GM21786 (cell line): ENCODE data around the gene AP2M1.
"Not testable (repeated sequence)": the region's sequence is repeated elsewhere in the genome, so short reads cannot be mapped to it uniquely, and the experiment has no call there.

Experiments
- ATAC-seq: cut with Tn5 transposase; IDR thresholded peaks from one replicate; pipeline ENCODE4 v1.9.1; 2021; ENCODE audit not compliant: unreplicated experiment

AP2M1 gene

DNA sequence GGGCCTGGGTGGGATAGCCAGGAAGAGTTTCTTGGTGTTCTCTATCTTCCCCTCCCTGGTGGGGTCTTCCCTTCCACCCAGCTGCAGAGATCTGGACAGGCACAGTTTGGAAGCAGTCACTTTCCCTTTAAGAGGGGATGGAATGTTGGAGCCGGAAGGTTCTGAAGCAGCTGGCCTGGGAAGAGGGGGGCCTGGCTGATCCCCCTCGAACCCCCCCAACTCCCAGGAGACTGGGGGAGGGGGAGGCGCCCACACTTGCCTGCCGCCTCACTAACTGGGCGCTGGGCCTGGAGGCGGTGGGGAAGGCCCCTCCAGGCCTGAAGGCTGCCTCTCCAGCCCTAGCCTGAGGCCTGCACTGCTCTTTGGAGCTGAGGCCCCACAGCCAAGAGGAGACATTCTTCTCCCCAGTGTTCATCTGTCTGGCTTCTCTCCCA lies 18.1 kb upstream of the AP2M1 start:
- ATAC-seq, result no peak

- ATAC-seq, result no peak
Observed at GRCh38 chr3:184157206-184157605, 17.4 kb upstream of the AP2M1 start.

GRCh38 chr3:184158404-184158803 lies 16.3 kb upstream of the AP2M1 start:
- ATAC-seq, result no peak

DNA sequence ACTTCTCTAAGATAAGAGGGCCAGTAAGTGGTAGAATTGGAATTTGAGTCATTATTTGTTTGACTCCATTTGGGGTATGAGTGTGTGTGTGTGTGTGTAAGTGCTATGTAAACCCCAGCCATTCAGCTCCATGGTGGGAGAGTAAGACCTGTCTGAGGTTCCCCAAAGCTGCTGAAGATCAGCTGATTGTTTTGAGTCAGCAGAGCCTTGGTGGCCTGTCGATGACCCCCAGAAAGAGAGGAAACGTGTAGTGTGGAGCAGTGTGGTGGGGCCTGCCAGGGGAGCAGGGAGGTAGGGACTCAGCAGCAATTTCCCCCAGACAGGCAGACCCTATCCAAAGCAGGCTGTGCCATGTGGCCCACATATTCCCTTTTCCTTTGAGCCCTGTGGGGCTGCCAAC lies 14.2 kb upstream of the AP2M1 start:
- no peak for ATAC-seq

DNA sequence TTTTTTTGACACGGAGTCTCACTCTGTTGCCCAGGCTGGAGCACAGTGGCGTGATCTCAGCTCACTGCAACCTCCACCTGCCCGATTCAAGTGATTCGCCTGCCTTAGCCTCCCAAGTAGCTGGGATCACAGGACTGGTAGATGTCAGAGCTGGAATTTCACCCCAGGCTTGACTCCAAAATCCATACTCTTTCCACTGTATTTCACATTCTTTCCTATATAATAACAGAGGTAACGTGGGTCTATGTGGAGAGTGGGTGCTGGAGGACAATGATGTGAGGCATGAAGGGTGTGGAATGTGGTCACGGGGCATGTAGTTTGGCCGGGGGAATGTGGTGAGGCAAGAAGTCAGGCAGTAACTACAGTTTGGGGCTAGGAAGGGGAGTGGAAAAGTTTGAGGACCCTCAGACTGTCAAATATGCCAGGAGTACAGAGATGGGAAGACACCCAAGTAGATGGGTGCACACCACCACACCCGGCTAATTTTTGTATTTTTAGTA lies 12.0 kb upstream of the AP2M1 start:
- not testable (repeated sequence) for ATAC-seq

DNA sequence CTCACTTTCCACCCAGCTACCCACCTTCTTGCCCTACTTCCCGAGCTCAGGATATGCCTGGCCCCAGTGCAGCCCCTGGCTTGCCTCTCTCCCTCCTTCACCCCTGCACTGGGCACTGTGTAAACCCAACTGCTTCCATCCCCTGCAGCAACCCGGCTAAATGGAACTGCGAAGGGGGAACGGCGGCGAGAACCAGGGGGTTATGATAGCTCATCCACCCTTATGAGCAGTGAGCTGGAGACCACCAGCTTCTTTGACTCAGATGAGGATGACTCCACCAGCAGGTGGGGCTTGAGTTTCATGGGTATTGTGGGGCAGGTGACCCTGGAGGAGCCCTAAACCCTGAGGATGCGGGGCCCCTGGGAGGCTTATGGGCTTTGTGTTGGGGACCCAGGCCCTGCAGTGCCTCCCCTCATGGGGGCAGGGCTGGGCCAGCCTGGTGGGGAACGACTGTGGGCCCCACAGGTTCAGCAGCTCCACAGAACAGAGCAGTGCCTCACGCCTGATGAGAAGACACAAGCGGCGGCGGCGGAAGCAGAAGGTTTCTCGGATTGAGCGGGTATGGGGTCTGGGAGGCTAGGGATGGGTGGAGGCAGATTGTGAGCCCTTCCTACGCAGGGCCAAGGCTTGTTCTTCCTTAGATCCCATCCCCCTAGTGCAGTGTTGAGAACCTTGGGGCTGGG lies 9.9 kb upstream of the AP2M1 start:
- no peak for ATAC-seq

DNA sequence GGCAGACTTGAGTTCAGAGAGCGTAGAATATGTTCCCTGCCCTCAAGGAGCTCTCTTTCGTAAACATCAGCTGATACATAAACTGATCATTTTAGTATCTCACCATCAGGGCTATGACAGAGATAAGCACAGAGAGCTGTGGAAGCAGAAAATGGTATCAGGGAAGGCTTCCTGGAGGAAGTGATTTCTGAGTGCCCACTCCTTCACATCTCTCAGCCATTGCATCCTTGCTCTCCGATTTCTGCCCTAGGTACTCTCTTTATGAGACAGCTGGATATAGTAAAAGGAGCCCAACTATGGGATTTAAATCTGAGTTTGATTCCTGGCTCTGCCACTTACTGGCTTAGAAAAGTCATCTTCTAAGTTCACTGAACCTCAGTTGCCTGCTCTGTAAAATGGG lies 9.1 kb upstream of the AP2M1 start:
- no peak for ATAC-seq

DNA sequence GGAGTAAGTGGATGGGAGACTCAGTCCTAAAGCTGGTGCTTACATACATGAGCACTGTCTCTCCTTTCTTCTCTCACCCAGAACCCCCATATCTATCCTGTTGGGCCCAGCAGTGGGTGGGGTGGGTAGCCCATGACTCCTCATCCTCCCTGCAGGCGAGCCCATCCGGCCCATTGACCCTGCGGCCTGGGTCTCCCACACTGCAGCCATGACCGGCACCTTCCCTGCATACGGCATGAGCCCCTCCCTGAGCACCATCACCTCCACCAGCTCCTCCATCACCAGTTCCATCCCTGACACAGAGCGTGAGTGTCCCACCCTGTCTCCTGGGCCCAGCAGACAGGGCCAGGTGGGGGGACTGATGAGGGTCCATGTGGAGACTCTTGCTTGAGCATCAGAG lies 8.0 kb upstream of the AP2M1 start:
- no peak for ATAC-seq

GRCh38 chr3:184167786-184168185 lies 6.9 kb upstream of the AP2M1 start:
- no peak for ATAC-seq

DNA sequence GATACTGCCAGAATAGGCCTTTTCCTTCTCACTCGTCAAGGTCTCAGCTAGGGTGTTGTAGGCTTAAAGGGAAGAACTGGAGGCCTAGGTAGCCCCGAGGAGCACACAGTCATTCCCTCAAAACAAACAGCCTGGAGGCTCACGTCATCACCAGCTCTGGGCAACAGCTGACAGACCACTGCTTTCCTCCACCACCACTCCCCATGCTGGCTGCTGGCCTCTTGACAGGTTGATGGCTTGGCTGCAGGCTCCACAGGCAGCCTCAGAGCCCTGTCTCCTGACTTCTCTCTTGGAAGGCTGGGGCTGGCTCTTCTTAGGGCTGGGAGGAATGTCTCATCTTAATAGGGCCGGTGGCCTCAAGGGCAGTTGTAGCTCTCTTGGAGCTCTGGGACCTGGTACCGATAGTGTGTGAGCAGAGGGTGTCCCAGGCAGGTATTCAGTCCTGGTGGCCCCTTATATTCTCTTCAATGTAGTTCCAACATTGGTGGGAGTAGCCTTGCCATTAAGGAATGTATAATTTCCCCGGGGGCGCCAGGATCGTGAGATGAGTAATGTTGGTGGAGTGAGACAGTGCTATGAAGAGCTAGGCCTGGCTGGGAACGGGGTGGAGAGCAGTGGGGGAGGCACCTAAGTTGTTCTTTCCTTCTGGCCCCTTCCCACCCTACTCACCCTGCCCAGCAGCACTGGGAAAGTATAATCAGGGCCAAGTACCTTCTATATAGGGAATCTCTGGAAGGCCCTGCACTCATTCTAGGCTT lies 6.1 kb upstream of the AP2M1 start:
- ATAC-seq, result no peak

DNA sequence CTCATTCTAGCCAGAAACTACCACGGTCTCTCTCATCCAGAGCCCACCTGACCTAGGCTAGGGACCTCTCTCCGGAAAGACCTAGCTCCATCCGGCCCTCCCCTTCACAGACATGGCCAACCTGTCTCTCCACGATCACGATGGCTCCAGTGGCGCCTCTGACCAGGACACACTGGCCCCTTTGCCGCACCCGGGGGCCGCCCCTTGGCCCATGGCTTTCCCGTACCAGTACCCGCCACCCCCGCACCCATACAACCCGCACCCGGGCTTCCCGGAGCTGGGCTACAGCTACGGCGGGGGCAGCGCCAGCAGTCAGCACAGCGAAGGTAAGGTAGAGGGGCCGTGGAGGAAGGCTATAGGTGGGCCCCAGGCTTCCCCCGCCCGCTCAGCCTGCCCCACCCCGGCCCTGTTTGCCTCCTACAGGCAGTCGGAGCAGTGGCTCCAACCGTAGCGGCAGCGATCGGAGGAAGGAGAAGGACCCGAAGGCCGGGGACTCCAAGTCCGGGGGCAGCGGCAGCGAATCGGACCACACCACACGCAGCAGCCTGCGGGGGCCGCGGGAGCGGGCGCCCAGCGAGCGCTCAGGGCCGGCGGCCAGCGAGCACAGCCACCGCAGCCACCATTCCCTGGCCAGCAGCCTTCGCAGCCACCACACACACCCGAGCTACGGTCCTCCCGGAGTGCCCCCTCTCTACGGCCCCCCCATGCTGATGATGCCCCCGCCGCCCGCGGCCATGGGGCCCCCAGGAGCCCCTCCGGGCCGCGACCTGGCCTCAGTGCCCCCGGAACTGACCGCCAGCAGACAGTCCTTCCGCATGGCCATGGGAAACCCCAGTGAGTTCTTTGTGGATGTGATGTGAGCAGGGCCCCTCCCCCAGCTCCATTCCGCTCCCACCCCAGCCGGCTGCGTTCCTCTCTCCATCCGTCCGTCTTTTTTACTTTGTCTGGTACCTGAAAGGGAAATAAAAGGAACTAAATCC lies 4.5 kb upstream of the AP2M1 start:
- ATAC-seq, result no peak

- ATAC-seq, result no peak
Observed at GRCh38 chr3:184171562-184171961, 3.1 kb upstream of the AP2M1 start.

DNA sequence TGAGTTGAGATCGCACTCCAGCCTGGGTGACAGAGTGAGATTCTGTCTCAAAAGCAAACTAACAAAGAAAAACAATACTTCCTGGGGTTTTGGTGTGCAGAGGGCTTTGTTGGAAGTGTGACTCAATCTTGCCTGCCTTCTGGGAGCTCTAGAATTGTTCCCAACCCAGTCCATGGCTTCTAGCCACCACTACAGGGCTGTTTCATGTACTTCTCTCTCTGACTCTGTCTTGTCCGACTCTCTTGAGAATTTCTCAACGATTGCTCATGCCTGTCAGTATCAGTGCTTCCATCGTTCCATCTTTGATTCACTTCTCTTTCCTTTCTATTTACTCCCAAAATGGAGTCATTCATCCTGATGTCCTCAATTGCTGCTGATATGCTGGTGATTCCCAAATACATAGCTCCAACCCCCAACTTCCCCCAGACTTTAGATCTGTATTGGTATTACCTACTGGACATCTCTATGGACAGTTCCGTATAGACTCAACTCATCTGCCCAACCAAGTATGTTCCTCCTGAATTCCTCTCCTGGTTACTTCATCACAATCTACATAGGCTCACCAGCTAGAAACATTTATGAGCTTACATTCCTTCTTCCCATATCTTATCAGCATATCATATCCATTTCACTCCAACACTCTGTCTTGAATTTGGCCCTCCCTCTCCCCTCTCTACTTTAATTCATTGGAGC lies 1.8 kb upstream of the AP2M1 start:
- ATAC-seq, result no peak

DNA sequence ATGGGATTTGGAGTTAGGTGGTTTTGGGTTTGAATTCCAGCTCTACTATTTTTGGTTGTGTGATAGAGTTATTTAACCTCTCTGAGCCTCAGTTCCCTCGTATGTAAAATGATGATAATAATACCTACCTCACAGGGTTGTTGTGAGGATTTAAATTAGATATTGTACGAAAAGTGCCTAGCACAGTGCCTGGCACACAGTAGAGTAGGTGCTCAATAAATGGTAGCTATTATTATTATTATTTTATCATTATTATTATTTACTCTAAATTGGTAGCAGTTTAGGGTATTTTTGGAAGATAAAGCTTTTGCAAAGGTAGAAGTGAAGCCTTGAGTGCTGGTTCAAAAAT lies 1.3 kb upstream of the AP2M1 start:
- ATAC-seq, result no peak

- no peak for ATAC-seq
Observed at GRCh38 chr3:184174284-184174645, 390 bp upstream of the AP2M1 start.

DNA sequence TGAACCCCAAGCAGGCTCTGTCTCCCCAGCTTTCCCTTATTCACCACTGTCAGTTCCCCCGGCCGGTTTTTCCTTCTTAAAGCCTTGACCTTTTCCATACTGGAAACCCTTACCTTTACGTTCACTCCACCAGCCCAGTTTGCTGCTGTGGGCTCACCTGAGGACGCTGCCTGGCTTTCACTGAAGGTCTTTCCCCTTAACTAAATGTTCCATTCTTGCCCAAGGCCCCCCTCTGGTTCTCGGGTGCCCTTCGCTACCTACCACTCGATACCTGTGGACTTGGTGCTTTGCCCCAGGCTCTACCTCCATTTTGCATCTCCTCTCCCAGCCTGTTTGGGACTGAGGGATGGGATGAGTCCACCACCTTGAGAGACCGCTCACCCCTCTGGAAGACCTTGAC lies 851 bp downstream of the AP2M1 start:
- no peak for ATAC-seq

- ATAC-seq, result no peak
Observed at GRCh38 chr3:184175981-184176376, 1.3 kb downstream of the AP2M1 start.

DNA sequence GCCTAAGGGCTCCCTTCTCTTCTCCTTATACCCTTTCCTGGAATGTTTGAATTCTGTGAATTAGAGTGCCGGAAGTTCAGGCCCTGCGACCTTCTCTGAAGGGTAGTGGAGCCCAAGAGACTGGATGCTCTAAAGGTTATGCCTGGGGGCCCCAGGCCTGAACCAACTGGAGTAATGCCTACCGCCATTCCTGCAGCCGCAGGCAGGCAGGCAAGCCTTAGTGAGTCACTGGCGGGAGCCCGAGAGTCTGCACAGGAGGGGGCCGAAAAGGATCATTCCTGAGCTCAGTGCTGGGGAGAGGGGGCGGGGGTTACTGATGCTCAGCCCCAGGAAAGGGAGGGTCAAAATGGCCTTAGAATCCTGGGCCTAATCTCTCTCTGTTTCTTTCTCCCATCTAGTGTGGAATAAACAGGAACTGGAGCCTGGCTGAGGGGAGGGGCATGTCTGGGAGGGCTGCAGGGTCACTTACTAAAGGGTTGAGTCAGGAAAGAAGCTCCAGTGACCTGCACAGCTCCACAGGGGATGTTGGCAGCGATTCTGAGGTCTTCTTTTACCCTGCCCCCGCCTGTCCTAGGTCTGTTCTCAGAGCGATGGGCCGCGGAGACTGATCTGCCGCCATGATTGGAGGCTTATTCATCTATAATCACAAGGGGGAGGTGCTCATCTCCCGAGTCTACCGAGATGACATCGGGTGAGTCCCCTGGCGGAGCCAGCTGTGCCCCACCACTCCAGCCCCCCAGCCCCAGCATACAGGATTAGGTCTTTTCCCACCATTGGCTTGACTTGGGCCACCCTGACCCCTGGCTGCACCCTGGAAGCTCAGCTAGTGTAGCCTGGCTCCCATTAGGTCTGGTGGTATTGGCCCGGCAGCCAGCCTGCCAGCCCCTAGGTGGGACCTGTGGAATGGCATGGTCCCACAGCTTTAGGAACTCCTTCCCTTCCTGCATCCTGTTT lies 2.0 kb downstream of the AP2M1 start:
- no peak for ATAC-seq

GRCh38 chr3:184177331-184177731 lies 2.7 kb downstream of the AP2M1 start:
- ATAC-seq, result no peak
